HG03175 (cell line): Measurements from ENCODE around the gene KLHL10.
"Not testable (repeated sequence)": the region's sequence is repeated elsewhere in the genome, so short reads cannot be mapped to it uniquely, and the experiment has no call there.

Experiments used
- ATAC-seq: cut with Tn5 transposase; IDR thresholded peaks from one replicate; pipeline ENCODE4 v1.9.1; 2021; ENCODE audit warnings: mild to moderate bottlenecking, moderate library complexity; ENCODE audit not compliant: unreplicated experiment

Gene KLHL10

GRCh38 chr17:41849251-41849990 lies 11.8 kb downstream of the KLHL10 start:
- no peak for ATAC-seq

DNA sequence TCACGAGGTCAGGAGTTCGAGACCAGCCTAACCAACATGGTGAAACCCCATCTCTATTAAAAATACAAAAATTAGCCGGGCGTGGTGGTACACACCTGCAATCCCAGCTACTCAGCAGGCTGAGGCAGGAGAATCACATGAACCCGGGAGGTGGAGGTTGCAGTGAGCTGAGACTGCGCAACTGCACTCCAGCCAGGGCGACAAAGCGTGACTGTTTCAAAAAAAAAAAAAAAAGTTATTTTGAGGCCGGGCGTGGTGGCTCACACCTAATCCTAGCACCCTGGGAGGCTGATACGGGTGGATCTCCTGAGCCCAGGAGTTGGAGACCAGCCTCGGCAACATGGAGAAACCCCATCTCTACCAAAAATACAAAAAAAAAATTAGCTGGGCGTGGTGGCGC lies 13.8 kb downstream of the KLHL10 start:
- not testable (repeated sequence) for ATAC-seq

GRCh38 chr17:41860254-41860931 lies 22.8 kb downstream of the KLHL10 start:
- no peak for ATAC-seq

GRCh38 chr17:41863074-41863848 lies 25.6 kb downstream of the KLHL10 start:
- no peak for ATAC-seq

GRCh38 chr17:41864498-41864835 lies 26.8 kb downstream of the KLHL10 start:
- ATAC-seq, result no peak

- peak; percentile 86 for ATAC-seq
Measured at GRCh38 chr17:41864836-41865595, 27.4 kb downstream of the KLHL10 start, which contains the start of gene KLHL11. KLHL11 (minus strand) TSS chr17:41865423; CDS start chr17:41865370, 53 bp downstream.

- ATAC-seq, result no peak
Measured at GRCh38 chr17:41865596-41865893, 27.9 kb downstream of the KLHL10 start.

DNA sequence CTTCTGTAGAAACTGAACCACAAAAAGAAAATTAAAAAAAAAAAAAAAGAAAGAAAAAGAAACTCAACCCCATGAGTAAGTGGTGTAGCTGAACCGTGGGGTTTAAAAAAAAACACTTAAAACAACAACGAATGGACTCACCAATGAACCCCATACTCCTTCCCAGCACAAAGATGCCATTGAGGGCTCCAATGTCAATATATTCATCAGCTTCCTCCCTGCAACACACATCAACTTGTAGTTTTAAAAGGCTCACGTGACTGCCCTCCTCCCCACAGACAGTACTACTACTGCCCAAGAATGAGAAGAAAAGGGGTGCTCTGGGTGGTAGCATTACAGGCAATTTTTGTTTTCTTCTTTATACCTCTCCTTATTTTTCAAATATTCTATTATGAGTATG lies 30.9 kb downstream of the KLHL10 start:
- no peak for ATAC-seq

GRCh38 chr17:41869426-41869825 lies 31.8 kb downstream of the KLHL10 start:
- no peak for ATAC-seq

GRCh38 chr17:41870097-41870496 lies 32.5 kb downstream of the KLHL10 start:
- no peak for ATAC-seq

GRCh38 chr17:41870627-41871026 lies 33.0 kb downstream of the KLHL10 start:
- ATAC-seq, result no peak

- ATAC-seq, result no peak
Measured at GRCh38 chr17:41871789-41872188, 34.2 kb downstream of the KLHL10 start.

GRCh38 chr17:41873559-41874292 lies 36.1 kb downstream of the KLHL10 start:
- ATAC-seq, result no peak

- not testable (repeated sequence) for ATAC-seq
Measured at GRCh38 chr17:41874293-41874670, 36.7 kb downstream of the KLHL10 start.

- no peak for ATAC-seq
Measured at GRCh38 chr17:41880130-41880529, 42.5 kb downstream of the KLHL10 start.

DNA sequence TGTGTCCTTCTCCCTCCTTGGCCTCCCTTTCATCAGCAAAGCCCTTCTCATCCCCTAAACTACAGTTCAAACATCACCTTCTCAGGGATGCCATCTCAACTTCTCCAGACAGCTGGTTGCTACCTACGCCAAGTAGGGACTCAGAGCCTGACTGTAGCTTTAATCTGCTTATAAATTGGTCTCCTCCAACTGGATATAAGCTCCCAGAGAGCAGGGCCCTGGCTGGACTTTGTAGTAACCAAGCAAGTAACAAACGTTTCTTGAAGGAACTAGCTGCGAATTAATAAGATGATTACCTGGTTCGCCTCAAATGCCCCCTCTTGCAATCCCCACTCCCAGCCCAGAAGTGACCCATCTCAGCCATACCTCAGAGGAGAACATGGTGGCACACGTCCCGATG lies 45.1 kb downstream of the KLHL10 start:
- no peak for ATAC-seq

- no peak for ATAC-seq
Measured at GRCh38 chr17:41885733-41886132, 48.1 kb downstream of the KLHL10 start.

DNA sequence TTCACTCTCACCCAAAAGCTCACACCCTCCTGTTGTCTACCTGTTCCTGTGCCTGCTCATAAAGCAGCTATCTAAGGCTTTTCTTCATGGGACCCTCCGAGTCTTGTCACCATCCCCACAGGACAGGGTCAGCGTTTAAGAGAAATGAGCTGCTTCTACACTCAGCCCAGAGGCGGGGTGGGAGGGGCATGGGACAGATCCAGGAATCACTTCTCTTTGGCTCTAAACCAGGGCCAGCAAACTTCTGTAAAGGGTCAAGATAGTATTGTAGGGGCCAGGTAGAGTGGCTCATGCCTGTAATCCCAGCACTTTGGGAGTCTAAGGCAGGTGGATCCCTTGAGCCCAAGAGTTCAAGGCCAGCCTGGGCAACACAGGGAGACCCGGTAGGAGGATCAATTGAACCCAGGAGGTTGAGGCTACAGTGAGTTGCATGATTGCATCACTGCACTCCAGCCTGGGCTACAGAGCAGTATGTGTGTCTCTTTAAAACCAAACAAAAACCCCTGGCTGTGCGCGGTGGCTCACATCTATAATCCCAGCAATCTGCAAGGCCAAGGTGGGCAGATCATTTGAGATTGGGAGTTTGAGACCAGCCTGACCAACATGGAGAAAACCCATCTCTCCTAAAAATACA lies 50.8 kb downstream of the KLHL10 start:
- no peak for ATAC-seq

GRCh38 chr17:41891135-41892020 lies 53.8 kb downstream of the KLHL10 start:
- no peak for ATAC-seq
